ENCODE measurements around the gene TULP3. TPM values are rescaled to one million over a fixed set of nuclear protein-coding genes. Genes with fewer than 3 reads are reported as not detected.

The TULP3 gene
- total RNA-seq, 1 donor from 2014 or later, result 30.4 TPM

DNA sequence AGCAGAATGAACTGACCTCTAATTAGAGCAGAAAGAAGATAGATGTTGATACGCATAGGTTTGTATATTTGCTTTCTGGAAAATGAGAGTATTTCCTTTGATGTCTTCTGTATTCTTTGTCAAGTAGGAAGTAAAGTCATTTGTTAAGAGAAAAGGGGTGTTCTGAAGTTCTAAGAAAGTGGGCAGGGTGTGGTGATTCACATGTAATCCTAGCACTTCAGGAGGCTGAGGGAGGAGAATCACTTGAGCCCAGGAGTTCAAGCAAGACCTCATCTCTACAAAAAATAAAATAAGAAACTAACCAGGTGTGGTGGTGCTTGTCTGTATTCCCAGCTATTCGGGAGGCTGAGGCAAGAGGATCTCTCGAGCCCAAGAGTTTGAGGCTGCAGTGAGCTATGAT lies 10.8 kb upstream of the TULP3 start:
- intact Hi-C loops (cut with DNase I), result no loop called here

DNA sequence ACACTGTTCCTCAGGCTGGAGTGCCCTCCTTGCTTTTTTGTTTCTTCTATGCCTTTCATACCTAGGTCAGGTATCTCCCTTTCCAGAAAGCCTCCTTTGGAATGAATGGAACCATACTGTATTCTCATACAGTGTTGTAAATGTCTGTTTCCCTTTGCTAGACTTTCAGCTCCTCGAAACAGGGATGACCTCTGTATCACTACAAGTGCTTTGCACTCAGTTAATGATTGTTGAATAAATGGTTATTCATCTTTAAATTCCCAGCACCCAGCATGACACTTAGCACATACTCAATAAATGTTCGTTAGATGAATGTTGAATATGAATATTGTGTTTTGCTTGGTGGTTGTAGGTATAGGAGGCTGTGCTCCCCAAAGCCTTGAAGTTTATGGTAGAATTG lies 5.9 kb upstream of the TULP3 start:
- no peak for DNase-seq (ENCODE audit: extremely low spot score in 2 of 2)
- TF ChIP-seq POLR2A (IDR thresholded peaks at IDR 0.05) (no peak), POLR2AphosphoS5 (IDR thresholded peaks at IDR 0.05; ENCODE audit: insufficient read depth in 1 of 2, low read depth in 1 of 2) (no peak)
- TF ChIP-seq, protein P1, sequence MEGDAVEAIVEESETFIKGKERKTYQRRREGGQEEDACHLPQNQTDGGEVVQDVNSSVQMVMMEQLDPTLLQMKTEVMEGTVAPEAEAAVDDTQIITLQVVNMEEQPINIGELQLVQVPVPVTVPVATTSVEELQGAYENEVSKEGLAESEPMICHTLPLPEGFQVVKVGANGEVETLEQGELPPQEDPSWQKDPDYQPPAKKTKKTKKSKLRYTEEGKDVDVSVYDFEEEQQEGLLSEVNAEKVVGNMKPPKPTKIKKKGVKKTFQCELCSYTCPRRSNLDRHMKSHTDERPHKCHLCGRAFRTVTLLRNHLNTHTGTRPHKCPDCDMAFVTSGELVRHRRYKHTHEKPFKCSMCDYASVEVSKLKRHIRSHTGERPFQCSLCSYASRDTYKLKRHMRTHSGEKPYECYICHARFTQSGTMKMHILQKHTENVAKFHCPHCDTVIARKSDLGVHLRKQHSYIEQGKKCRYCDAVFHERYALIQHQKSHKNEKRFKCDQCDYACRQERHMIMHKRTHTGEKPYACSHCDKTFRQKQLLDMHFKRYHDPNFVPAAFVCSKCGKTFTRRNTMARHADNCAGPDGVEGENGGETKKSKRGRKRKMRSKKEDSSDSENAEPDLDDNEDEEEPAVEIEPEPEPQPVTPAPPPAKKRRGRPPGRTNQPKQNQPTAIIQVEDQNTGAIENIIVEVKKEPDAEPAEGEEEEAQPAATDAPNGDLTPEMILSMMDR (IDR thresholded peaks at IDR 0.05), result no peak
- Histone ChIP-seq H3K36me3 (no peaks in the 10 kb centered on the region), H3K9me3 (no peaks in the 10 kb centered on the region), H3K27me3 (no peaks in the 10 kb centered on the region), H3K4me3 (no peak overlapping the region), H3K4me1 (peaks cover 4% of the 10 kb centered on the region), H3K27ac (no peak overlapping the region)
- intact Hi-C loops (cut with DNase I), result no loop called here

More for the DNA sequence above, 10.8 kb upstream of the TULP3 start:
- Histone ChIP-seq H3K36me3 (no peaks in the 10 kb centered on the region), H3K4me1 (peaks cover 20% of the 10 kb centered on the region), H3K27ac (no peak overlapping the region), H3K9me3 (no peaks in the 10 kb centered on the region), H3K4me3 (no peak overlapping the region), H3K27me3 (no peaks in the 10 kb centered on the region)
- no peak for DNase-seq (ENCODE audit: extremely low spot score in 2 of 2)
- TF ChIP-seq POLR2AphosphoS5 (IDR thresholded peaks at IDR 0.05; ENCODE audit: insufficient read depth in 1 of 2, low read depth in 1 of 2) (no peak), POLR2A (IDR thresholded peaks at IDR 0.05) (no peak)
- TF ChIP-seq, protein P1 (IDR thresholded peaks at IDR 0.05), result no peak

DNA sequence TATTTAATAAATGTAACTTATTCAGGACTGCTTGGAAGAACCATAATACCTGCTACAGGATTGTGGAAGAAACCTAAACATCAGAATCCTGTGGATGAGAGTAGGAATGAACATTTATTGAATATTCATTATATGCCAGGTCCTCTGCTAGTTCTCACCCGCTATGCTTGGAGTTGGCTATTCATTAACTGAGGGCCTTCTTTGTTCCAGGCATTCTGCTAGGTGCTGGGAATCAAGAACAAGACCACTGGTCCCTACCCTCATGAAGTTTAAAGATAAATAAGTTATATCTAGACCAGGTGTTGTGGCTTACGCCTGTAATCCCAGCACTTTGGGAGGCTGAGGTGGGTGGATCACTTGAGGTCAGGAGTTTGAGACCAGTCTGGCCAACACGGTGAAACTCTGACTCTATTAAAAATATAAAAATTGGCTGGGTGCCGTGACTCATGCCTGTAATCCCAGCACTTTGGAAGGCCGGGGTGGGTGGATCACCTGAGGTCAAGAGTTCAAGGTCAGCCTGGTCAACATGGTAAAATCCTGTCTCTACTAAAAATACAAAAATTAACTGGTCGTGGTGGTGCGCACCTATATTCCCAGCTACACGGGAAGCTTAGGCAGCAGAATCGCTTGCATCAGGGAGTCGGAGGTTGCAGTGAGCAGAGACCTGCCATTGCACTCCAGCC lies 3.8 kb upstream of the TULP3 start:
- Histone ChIP-seq H3K27me3 (no peaks in the 10 kb centered on the region), H3K4me1 (peaks cover 15% of the 10 kb centered on the region), H3K9me3 (no peaks in the 10 kb centered on the region), H3K4me3 (no peak overlapping the region), H3K36me3 (no peaks in the 10 kb centered on the region), H3K27ac (no peak overlapping the region)
- TF ChIP-seq POLR2A (IDR thresholded peaks at IDR 0.05) (no peak), POLR2AphosphoS5 (IDR thresholded peaks at IDR 0.05; ENCODE audit: insufficient read depth in 1 of 2, low read depth in 1 of 2) (no peak)
- TF ChIP-seq, protein P1 (IDR thresholded peaks at IDR 0.05), result no peak
- no peak for DNase-seq (ENCODE audit: extremely low spot score in 2 of 2)
- intact Hi-C loops (cut with DNase I), result no loop called here

DNA sequence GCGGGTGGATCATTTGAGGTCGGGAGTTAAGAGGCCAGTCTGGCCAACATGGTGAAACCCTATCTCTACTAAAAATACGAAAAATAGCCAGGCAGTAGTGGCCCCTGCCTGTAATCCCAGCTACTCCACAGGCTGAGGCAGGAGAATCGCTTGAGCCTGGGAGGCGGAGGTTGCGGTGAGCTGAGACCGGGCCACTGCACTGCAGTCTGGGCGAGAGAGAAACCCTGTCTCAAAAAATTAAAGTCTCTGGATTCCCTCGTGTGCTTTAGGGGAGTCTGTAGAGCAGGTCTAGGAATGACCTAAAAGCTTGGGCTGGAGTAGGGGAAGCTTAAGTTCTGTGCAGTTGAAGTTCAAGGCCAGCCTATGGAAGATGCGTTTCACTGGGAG lies 697 bp upstream of the TULP3 start:
- peak overlapping the region; percentile 73 to 97 for H3K4me3 ChIP-seq
- H3K36me3 ChIP-seq, result no peaks in the 10 kb centered on the region
- no peaks in the 10 kb centered on the region for H3K9me3 ChIP-seq
- DNase-seq (ENCODE audit: extremely low spot score in 2 of 2), result no peak
- TF ChIP-seq, protein P1 (IDR thresholded peaks at IDR 0.05), result no peak
- H3K4me1 ChIP-seq, result peaks cover 39% of the 10 kb centered on the region
- no peaks in the 10 kb centered on the region for H3K27me3 ChIP-seq
- intact Hi-C loops (cut with DNase I), result no loop called here
- H3K27ac ChIP-seq, result peak overlapping the region; percentile 97

DNA sequence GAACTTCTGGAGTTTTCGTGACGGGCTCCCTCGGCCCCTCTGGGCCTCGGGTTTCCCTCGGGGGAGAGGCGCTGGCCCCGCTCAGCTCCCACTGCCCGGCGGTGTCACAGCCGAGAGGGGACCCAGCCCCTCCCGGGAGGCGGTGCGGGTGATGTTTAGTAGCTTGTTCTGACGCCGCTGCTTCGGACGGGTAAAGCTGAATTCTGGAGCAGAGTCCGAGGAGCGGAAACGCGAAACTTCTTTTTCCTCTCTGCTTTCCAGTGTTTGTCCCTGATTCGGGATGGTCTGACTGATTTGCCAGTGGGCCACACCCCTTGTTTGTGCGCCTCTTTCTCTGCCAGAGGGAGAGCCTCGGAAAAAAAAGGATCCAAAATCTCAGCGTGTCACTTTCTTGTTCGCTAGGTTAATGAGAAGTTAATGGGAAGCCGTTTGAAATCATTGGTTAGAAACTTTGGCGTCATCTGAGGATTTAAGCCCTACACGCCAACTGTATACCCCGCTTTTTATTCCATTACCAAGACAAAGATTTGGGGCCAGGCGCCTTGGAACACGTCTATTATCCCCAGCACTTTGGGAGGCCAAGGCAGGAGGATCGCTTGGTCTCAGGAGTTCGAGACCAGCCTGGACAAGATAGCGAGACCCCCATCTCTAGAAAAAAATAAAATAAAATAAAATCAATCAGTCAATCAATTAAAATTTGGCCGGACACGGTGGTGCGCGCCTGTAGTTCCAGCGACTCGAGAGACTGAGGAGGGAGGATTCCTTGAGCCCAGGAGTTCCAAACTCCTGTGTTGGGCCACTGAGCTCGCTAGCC lies 756 bp downstream of the TULP3 start:
- Histone ChIP-seq H3K27ac (peak overlapping the region; percentile 97), H3K27me3 (no peaks in the 10 kb centered on the region), H3K36me3 (no peaks in the 10 kb centered on the region), H3K9me3 (no peaks in the 10 kb centered on the region), H3K4me3 (peak overlapping the region; percentile 73 to 97), H3K4me1 (peaks cover 51% of the 10 kb centered on the region)
- DNase-seq (ENCODE audit: extremely low spot score in 2 of 2), result no peak
- no peak for TF ChIP-seq POLR2A (IDR thresholded peaks at IDR 0.05)
- no peak for TF ChIP-seq POLR2AphosphoS5 (IDR thresholded peaks at IDR 0.05; ENCODE audit: insufficient read depth in 1 of 2, low read depth in 1 of 2)
- TF ChIP-seq, protein P1 (IDR thresholded peaks at IDR 0.05), result no peak
- intact Hi-C loops (cut with DNase I), result no loop called here

All from vagina (tissue), 2 donors.